ENCODE data around the gene RIPOR2.

- TF ChIP-seq EZH2 (IDR thresholded peaks at IDR 0.05; ENCODE audit: insufficient read depth, poor library complexity, severe bottlenecking) (no peak), EZH2phosphoT487 (IDR thresholded peaks at IDR 0.05; ENCODE audit: insufficient read depth, low read depth) (no peak)
These were observed 26.1 kb upstream of the RIPOR2 start for GRCh38 chr6:24961852-24962251.

All from GM23248 (cell line).